ENCODE measurements around the gene B3GALT4. TPM values are rescaled to one million over a fixed set of nuclear protein-coding genes. Genes with fewer than 3 reads are reported as not detected.

B3GALT4 gene
- total and polyA plus RNA-seq, 2 of the 13 experiments (the other 11 are each of a cell fraction or from before 2014, with no cell fraction given) = 0.04 to 0.27 TPM

GRCh38 chr6:33248932-33249731 is 27.8 kb upstream of the B3GALT4 start:
- POLR2A ChIA-PET = interaction anchor here (0.6 to 5.1 kb wide), 34 partner anchors 11 to 278 kb away, joined by 3 to 94 read pairs (median 6); partner anchors contain the start of genes B3GALT4, CUTA, HSD17B8 and PFDN6
- intact Hi-C loops (cut with micrococcal nuclease; ENCODE audit: unreplicated experiment) = loop anchor here (1.0 to 2.0 kb wide), 5 partner anchors 48 to 234 kb away; partner anchors contain the start of genes RXRB and SLC39A7
- TF ChIP-seq FOSL2 (CRISPR knock-in tag; IDR thresholded peaks at IDR 0.05) (peak; percentile 80), ZNF564 (CRISPR knock-in tag; IDR thresholded peaks at IDR 0.05) (no peak; the same call in 1 of the 2 replicates), CAMTA2 (CRISPR knock-in tag; IDR thresholded peaks at IDR 0.05; ENCODE audit: borderline replicate concordance) (no peak), TEAD3 (CRISPR knock-in tag; optimal IDR thresholded peaks at IDR 0.05; ENCODE audit: borderline replicate concordance) (peak; percentile 42), ATF7 (IDR thresholded peaks at IDR 0.05) (no peak), ATF7 (CRISPR knock-in tag; IDR thresholded peaks at IDR 0.05) (peak; percentile 41; the same call in 1 of the 2 replicates), THAP7 (CRISPR knock-in tag; IDR thresholded peaks at IDR 0.05) (0 out of 2 replicates have a peak, but pooled peaks have one; percentile 56), NR0B2 (CRISPR knock-in tag; IDR thresholded peaks at IDR 0.05) (peak; percentile 45; the same call in 1 of the 2 replicates), ZNF775 (CRISPR knock-in tag; IDR thresholded peaks at IDR 0.05; ENCODE audit: borderline replicate concordance) (no peak; the same call in 1 of the 2 replicates), ZNF704 (CRISPR knock-in tag; IDR thresholded peaks at IDR 0.05; ENCODE audit: borderline replicate concordance) (0 out of 2 replicates have a peak, but pooled peaks have one; percentile 9), XBP1 (CRISPR knock-in tag; IDR thresholded peaks at IDR 0.05) (peak; percentile 79; the same call in 1 of the 2 replicates), PHF20 (CRISPR knock-in tag; IDR thresholded peaks at IDR 0.05) (peak; percentile 77; the same call in 1 of the 2 replicates), HDAC2 (CRISPR knock-in tag; IDR thresholded peaks at IDR 0.05) (peak; percentile 46; the same call in 1 of the 2 replicates), POGZ (CRISPR knock-in tag; IDR thresholded peaks at IDR 0.05) (peak; percentile 78), SRSF9 (IDR thresholded peaks at IDR 0.05; ENCODE audit: borderline replicate concordance, insufficient read depth, low read depth, low read length, poor library complexity, severe bottlenecking) (no peak), SIX4 (CRISPR knock-in tag; IDR thresholded peaks at IDR 0.05) (peak; percentile 14; the same call in 1 of the 2 replicates), ZNF737 (CRISPR knock-in tag; IDR thresholded peaks at IDR 0.05; ENCODE audit: borderline replicate concordance) (no peak)
- TF ChIP-seq, protein P1, sequence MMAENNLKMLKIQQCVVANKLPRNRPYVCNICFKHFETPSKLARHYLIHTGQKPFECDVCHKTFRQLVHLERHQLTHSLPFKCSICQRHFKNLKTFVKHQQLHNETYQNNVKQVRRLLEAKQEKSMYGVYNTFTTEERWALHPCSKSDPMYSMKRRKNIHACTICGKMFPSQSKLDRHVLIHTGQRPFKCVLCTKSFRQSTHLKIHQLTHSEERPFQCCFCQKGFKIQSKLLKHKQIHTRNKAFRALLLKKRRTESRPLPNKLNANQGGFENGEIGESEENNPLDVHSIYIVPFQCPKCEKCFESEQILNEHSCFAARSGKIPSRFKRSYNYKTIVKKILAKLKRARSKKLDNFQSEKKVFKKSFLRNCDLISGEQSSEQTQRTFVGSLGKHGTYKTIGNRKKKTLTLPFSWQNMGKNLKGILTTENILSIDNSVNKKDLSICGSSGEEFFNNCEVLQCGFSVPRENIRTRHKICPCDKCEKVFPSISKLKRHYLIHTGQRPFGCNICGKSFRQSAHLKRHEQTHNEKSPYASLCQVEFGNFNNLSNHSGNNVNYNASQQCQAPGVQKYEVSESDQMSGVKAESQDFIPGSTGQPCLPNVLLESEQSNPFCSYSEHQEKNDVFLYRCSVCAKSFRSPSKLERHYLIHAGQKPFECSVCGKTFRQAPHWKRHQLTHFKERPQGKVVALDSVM (CRISPR knock-in tag; IDR thresholded peaks at IDR 0.05) = peak; percentile 89

More at GRCh38 chr6:33248932-33249731, 27.8 kb upstream of the B3GALT4 start:
- Histone ChIP-seq H3K9me3 (ENCODE audit: low read length) (no peaks in the 10 kb centered on the region), H3K36me3 (replicated peaks in 1 of 2; ENCODE audit: control insufficient read depth in 1 of 2, insufficient read depth in 2 of 2, low read length in 2 of 2) (peaks cover 0 to 2% of the 10 kb centered on the region in 2 experiments; a peak in 3 of 5 replicates), H3K4me1 (ENCODE audit: insufficient read depth, low read length) (peaks cover 29% of the 10 kb centered on the region), H3K79me2 (ENCODE audit: insufficient read depth, low read length) (no peaks in the 10 kb centered on the region), H3K27me3 (ENCODE audit: control insufficient read depth in 1 of 2, insufficient read depth in 2 of 2, low read length in 2 of 2) (no peaks in the 10 kb centered on the region; a peak in 1 of 5 replicates), H3K9ac (ENCODE audit: insufficient read depth, low read depth, low read length) (peak overlapping the region; percentile 96), H3K27ac (ENCODE audit: extremely low read length, insufficient read depth, low read length) (peak overlapping the region; percentile 94), H3K4me2 (ENCODE audit: low read depth, low read length) (peak overlapping the region; percentile 100), H2AFZ (ENCODE audit: low read length) (no peak overlapping the region), H3K4me3 (replicated peaks in 1 of 3; ENCODE audit: insufficient read depth in 1 of 3, low read depth in 2 of 3, low read length in 3 of 3) (peak overlapping the region; percentile 80 to 89 (median 86)), H4K20me1 (ENCODE audit: insufficient read depth, low read length) (no peaks in the 10 kb centered on the region)
- peak; percentile 93 for ATAC-seq
- in situ Hi-C loops (cut with HindIII; ENCODE audit: extremely low pct_ligation_motif_present, low pct_unique_long_range_greater_than_20kb) = loop anchor here (5.0 kb wide), 4 partner anchors 47 to 232 kb away; partner anchors contain the start of genes HSD17B8, RXRB and SLC39A7
- BruUV-seq (replicated peaks) = no TSS peak
- WGBS (ENCODE audit: low lambda C conversion rate) = 0% methylated on average over 38 of the region's 58 CpGs
- peak; percentile 99 for DNase-seq (ENCODE audit: low spot score)
- FAIRE-seq = peak; percentile 99
- CTCF ChIA-PET (ENCODE audit: low intra/inter-chr PET ratio, low total read pairs) = interaction anchor here (1.0 to 3.1 kb wide), 8 partner anchors 44 to 234 kb away, joined by 4 to 19 read pairs (median 8); partner anchors contain the start of gene HSD17B8
